ENCODE data around the gene EML2. TPM values are rescaled to one million over a fixed set of nuclear protein-coding genes. Genes with fewer than 3 reads are reported as not detected.
A peak's percentile ranks its signal among the peaks of the same experiment; 100 is the strongest.

The EML2 gene
- total and polyA plus RNA-seq, 7 experiments from 2014 or later = 11.3 to 128 (median 58.0) TPM

DNA sequence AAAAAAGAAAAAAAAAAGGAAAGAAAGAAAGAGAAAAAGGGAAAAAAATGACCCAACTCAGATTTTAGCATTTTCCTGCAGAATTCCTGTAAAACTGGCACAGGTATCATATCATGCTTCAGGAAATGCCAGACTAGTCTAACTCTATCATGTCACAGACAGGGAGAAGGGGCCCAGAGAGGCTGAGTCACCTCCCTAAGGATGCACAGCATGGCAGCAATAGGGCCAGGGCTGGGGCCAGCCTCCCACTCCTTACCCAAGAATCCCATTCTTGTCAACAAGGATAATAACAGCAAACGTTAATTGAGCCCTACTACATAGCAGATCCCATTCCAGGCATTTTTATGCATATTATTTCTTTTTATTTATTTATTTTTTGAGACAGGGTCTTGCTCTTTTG, 45.7 kb downstream of the EML2 start:
- peaks cover 0 to 5% of the 10 kb centered on the region in 2 donors for H3K4me1 ChIP-seq (ENCODE audit: control insufficient read depth in 2 of 2, insufficient read depth in 2 of 2, low read length in 2 of 2)
- no peaks in the 10 kb centered on the region for H3K36me3 ChIP-seq (ENCODE audit: control insufficient read depth in 2 of 3, insufficient read depth in 3 of 3, low read length in 3 of 3)
- H3K27ac ChIP-seq (ENCODE audit: low read depth, low read length) = no peak overlapping the region
- H3K27me3 Mint-ChIP-seq = peaks cover 47 to 78% (median 65%) of the 10 kb centered on the region in 5 donors
- POLR2A ChIA-PET = no interaction called here
- H3K9me3 Mint-ChIP-seq = peaks cover 0 to 2% (median 0%) of the 10 kb centered on the region in 11 donors
- ATAC-seq (no peak), DNase-seq (no peak)
- H3K4me3 ChIP-seq (ENCODE audit: low read length) = no peak overlapping the region
- peaks cover 8 to 20% (median 11%) of the 10 kb centered on the region in 7 donors for H3K4me1 Mint-ChIP-seq
- H3K27me3 ChIP-seq (ENCODE audit: control insufficient read depth in 2 of 2, insufficient read depth in 2 of 2, low read length in 2 of 2) = peaks cover 0 to 5% of the 10 kb centered on the region in 2 donors
- CTCF ChIA-PET = interaction anchor here (0.7 kb wide), 1 partner anchor 50 kb away, joined by 4 read pairs; no protein-coding TSS in a partner anchor
- no peak overlapping the region for H3K4me3 Mint-ChIP-seq
- peaks cover 0 to 6% (median 0%) of the 10 kb centered on the region in 5 donors for H3K36me3 Mint-ChIP-seq
- intact Hi-C loops (cut with micrococcal nuclease) = no loop called here
- H3K27ac Mint-ChIP-seq = no peak overlapping the region
- no peaks in the 10 kb centered on the region for H3K9me3 ChIP-seq (ENCODE audit: control insufficient read depth in 2 of 3, low read length in 3 of 3)

DNA sequence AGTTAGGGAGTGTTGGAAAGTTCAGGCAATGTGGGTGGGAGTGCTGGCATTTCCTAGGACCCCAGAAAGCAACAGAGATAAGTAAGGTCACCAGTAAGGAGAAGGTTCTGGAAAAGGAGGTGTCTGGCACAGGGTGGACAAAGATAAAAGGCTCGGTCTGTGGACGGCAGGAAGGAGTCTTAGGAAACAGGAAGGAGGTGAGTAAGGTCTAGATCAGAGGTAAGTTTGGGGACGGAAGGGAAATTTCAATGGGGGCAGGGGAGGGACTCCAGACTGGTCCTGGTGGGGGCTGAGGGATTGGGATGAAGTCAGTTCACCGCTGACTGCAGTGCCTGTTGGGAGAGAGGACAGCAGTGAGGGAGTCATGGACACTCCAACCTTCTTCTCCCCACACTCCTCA, 46.8 kb downstream of the EML2 start:
- Histone ChIP-seq H3K27me3 (ENCODE audit: control insufficient read depth in 2 of 2, insufficient read depth in 2 of 2, low read length in 2 of 2) (no peaks in the 10 kb centered on the region), H3K27ac (ENCODE audit: low read depth, low read length) (no peak overlapping the region), H3K4me1 (ENCODE audit: control insufficient read depth in 2 of 2, insufficient read depth in 2 of 2, low read length in 2 of 2) (no peaks in the 10 kb centered on the region), H3K9me3 (ENCODE audit: control insufficient read depth in 2 of 3, low read length in 3 of 3) (no peaks in the 10 kb centered on the region), H3K4me3 (ENCODE audit: low read length) (no peak overlapping the region), H3K36me3 (ENCODE audit: control insufficient read depth in 2 of 3, insufficient read depth in 3 of 3, low read length in 3 of 3) (no peaks in the 10 kb centered on the region)
- H3K36me3 Mint-ChIP-seq = peaks cover 0 to 6% (median 0%) of the 10 kb centered on the region in 5 donors
- intact Hi-C loops (cut with micrococcal nuclease) = no loop called here
- H3K27ac Mint-ChIP-seq = peak overlapping the region in 1 of 9 donors; percentile 23
- DNase-seq (no peak), ATAC-seq (no peak)
- peaks cover 36 to 66% (median 54%) of the 10 kb centered on the region in 5 donors for H3K27me3 Mint-ChIP-seq
- H3K9me3 Mint-ChIP-seq = peaks cover 0 to 2% (median 0%) of the 10 kb centered on the region in 11 donors
- CTCF ChIA-PET = no interaction called here
- H3K4me3 Mint-ChIP-seq = no peak overlapping the region
- H3K4me1 Mint-ChIP-seq = peaks cover 0 to 14% (median 4%) of the 10 kb centered on the region in 7 donors
- POLR2A ChIA-PET = no interaction called here

DNA sequence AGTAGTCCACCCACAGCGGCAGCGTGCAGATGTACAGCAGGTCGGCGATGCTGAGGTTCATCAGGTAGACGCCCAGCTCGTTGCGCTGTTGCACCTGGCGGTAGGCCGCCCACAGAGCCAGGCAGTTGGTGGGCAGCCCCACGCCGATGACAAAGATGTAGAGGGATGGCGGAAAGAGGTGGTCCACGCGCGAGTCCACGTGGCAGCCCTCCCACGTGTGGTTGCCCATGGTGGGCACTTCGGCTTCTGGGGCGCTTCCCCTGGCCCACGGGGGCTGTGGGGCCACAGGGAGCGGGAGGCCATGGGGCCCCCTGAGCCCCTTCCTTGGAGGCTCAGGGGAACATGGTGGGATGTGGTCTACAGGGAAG, 47.6 kb downstream of the EML2 start:
- POLR2A ChIA-PET = no interaction called here
- peaks cover 29 to 59% (median 48%) of the 10 kb centered on the region in 5 donors for H3K27me3 Mint-ChIP-seq

DNA sequence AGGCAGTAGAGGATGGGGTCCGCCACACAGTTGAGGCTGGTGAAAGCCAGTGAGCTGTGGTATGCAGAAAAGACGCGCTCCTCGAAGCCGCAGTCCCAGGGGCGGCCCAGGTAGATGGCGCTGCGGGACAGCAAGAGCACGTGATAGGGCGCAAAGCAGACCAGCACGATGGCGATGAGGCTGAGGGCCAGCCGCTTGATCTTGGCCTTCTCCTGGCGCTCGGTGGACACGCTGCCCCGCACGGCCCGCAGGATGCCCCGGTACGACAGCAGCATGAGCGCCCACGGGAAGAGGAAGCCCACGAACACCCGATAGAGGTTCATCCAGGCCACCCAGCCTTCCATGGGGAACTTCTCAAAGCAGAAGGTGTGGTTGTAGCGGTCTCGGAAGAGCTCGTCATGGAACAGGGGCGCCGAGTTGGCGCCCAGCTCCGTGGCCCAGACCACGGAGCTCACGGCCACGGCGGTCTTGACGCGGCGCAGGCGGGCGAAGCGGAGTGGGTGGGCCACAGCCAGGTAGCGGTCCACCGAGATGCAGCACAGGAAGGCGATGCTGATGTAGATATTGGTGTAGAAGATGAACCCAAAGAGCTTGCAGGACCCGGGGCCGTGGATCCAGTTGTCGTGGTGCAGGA, 48.1 kb downstream of the EML2 start:
- intact Hi-C loops (cut with micrococcal nuclease) = loop anchor here in 1 of 2 donors (1.0 kb wide), 1 partner anchor 52 kb away; no protein-coding TSS in a partner anchor
- Histone ChIP-seq H3K27ac (ENCODE audit: low read depth, low read length) (no peak overlapping the region), H3K36me3 (ENCODE audit: control insufficient read depth in 2 of 3, insufficient read depth in 3 of 3, low read length in 3 of 3) (no peaks in the 10 kb centered on the region), H3K9me3 (ENCODE audit: control insufficient read depth in 2 of 3, low read length in 3 of 3) (no peaks in the 10 kb centered on the region), H3K4me1 (ENCODE audit: control insufficient read depth in 2 of 2, insufficient read depth in 2 of 2, low read length in 2 of 2) (no peaks in the 10 kb centered on the region), H3K27me3 (ENCODE audit: control insufficient read depth in 2 of 2, insufficient read depth in 2 of 2, low read length in 2 of 2) (no peaks in the 10 kb centered on the region), H3K4me3 (ENCODE audit: low read length) (no peak overlapping the region)
- peaks cover 24 to 54% (median 43%) of the 10 kb centered on the region in 5 donors for H3K27me3 Mint-ChIP-seq
- ATAC-seq (peak; percentile 60), DNase-seq (peak in 3 of 9 donors; percentile 21 to 49 (median 26))
- peak overlapping the region in 1 of 10 donors; percentile 45 for H3K4me3 Mint-ChIP-seq
- H3K27ac Mint-ChIP-seq = no peak overlapping the region
- H3K36me3 Mint-ChIP-seq = peaks cover 0 to 6% (median 0%) of the 10 kb centered on the region in 5 donors
- ChIA-PET CTCF (no interaction called here), POLR2A (no interaction called here)
- no peaks in the 10 kb centered on the region for H3K9me3 Mint-ChIP-seq
- H3K4me1 Mint-ChIP-seq = peaks cover 0 to 14% (median 4%) of the 10 kb centered on the region in 7 donors

More for the DNA sequence above, 47.6 kb downstream of the EML2 start:
- Histone ChIP-seq H3K4me3 (ENCODE audit: low read length) (no peak overlapping the region), H3K4me1 (ENCODE audit: control insufficient read depth in 2 of 2, insufficient read depth in 2 of 2, low read length in 2 of 2) (no peaks in the 10 kb centered on the region), H3K27me3 (ENCODE audit: control insufficient read depth in 2 of 2, insufficient read depth in 2 of 2, low read length in 2 of 2) (no peaks in the 10 kb centered on the region), H3K36me3 (ENCODE audit: control insufficient read depth in 2 of 3, insufficient read depth in 3 of 3, low read length in 3 of 3) (no peaks in the 10 kb centered on the region), H3K9me3 (ENCODE audit: control insufficient read depth in 2 of 3, low read length in 3 of 3) (no peaks in the 10 kb centered on the region), H3K27ac (ENCODE audit: low read depth, low read length) (no peak overlapping the region)
- CTCF ChIA-PET = no interaction called here
- ATAC-seq (no peak), DNase-seq (no peak)
- H3K36me3 Mint-ChIP-seq = peaks cover 0 to 6% (median 0%) of the 10 kb centered on the region in 5 donors
- intact Hi-C loops (cut with micrococcal nuclease) = loop anchor here in 1 of 2 donors (1.0 kb wide), 1 partner anchor 52 kb away; no protein-coding TSS in a partner anchor
- H3K4me3 Mint-ChIP-seq = no peak overlapping the region
- H3K27ac Mint-ChIP-seq = no peak overlapping the region
- H3K9me3 Mint-ChIP-seq = peaks cover 0 to under 1% (median 0%) of the 10 kb centered on the region in 11 donors
- H3K4me1 Mint-ChIP-seq = peaks cover 0 to 14% (median 4%) of the 10 kb centered on the region in 7 donors

DNA sequence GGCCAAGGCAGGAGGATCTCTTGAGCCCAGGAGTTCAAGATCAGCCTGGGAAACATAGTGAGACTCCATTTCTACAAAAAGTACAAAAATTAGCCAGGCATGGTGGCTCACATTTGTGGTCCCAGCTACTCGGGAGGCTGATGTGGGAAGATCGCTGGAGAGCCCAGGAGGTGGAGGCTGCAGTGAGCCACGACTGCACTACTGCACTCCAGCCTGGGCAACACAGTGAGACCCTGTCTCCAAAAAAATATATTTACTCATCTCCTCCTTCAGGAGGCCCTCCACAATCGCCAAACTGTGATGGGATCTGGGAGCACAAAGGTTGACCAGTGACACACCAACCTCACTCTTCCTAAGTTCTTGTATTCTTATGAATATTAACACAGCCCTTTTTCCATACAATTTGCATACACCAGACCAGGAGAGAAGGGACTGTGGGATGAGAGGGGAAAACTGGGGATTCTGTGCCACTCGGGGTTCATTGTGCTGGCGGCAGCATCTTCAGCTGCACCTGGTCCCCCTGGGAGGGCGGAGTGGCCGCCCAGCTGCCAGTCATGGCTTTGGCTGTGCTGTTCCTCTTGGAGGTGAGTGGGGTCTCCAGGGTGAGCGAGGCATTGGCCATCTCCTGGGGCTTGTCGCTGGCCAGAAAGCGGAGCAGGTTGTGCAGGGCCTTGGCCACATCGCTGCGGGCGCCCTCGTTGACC, 48.7 kb downstream of the EML2 start:
- no peaks in the 10 kb centered on the region for H3K9me3 ChIP-seq (ENCODE audit: control insufficient read depth in 2 of 3, low read length in 3 of 3)
- Mint-ChIP-seq H3K4me1 (peaks cover 0 to 14% (median 4%) of the 10 kb centered on the region in 7 donors), H3K36me3 (peaks cover 0 to 6% (median 0%) of the 10 kb centered on the region in 5 donors), H3K27me3 (peaks cover 17 to 47% (median 36%) of the 10 kb centered on the region in 5 donors), H3K4me3 (no peak overlapping the region), H3K27ac (no peak overlapping the region), H3K9me3 (no peaks in the 10 kb centered on the region)
- DNase-seq = no peak
- ChIA-PET POLR2A (no interaction called here), CTCF (no interaction called here)
- ATAC-seq = no peak
- H3K27ac ChIP-seq (ENCODE audit: low read depth, low read length) = no peak overlapping the region
- H3K4me3 ChIP-seq (ENCODE audit: low read length) = no peak overlapping the region
- peaks cover under 1 to 2% of the 10 kb centered on the region in 2 donors for H3K4me1 ChIP-seq (ENCODE audit: control insufficient read depth in 2 of 2, insufficient read depth in 2 of 2, low read length in 2 of 2)
- H3K27me3 ChIP-seq (ENCODE audit: control insufficient read depth in 2 of 2, insufficient read depth in 2 of 2, low read length in 2 of 2) = no peaks in the 10 kb centered on the region
- intact Hi-C loops (cut with micrococcal nuclease) = loop anchor here in 1 of 2 donors (1.0 kb wide), 1 partner anchor 53 kb away; no protein-coding TSS in a partner anchor
- no peaks in the 10 kb centered on the region for H3K36me3 ChIP-seq (ENCODE audit: control insufficient read depth in 2 of 3, insufficient read depth in 3 of 3, low read length in 3 of 3)

DNA sequence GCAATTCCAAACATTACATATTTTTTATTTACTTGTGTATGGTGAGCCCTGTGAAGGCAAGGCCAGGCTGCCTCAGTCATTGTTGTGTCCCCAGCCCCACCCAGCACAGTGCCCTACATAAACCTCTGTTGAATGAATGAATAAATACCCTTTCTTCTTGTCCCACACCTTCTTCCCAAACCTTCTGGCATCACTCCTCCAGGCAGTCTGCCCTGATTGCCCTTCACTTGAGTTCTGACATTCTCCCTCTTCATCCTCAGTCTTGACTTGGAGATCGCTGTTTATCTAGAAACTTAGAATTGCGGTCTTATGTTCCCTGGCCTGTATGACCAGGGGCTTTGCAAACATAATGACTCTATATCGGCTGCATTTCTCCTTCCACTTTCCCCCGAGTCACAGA, 49.4 kb downstream of the EML2 start:
- peaks cover 6% of the 10 kb centered on the region in 2 donors for H3K4me1 ChIP-seq (ENCODE audit: control insufficient read depth in 2 of 2, insufficient read depth in 2 of 2, low read length in 2 of 2)
- peaks cover 0 to 21% (median 6%) of the 10 kb centered on the region in 7 donors for H3K4me1 Mint-ChIP-seq
- intact Hi-C loops (cut with micrococcal nuclease) = no loop called here
- H3K27me3 Mint-ChIP-seq = peaks cover 15 to 45% (median 34%) of the 10 kb centered on the region in 5 donors
- H3K27ac ChIP-seq (ENCODE audit: low read depth, low read length) = no peak overlapping the region
- ATAC-seq (no peak), DNase-seq (no peak)
- no peaks in the 10 kb centered on the region for H3K9me3 Mint-ChIP-seq
- peak overlapping the region in 1 of 9 donors; percentile 19 for H3K27ac Mint-ChIP-seq
- H3K36me3 Mint-ChIP-seq = peaks cover 0 to 6% (median 0%) of the 10 kb centered on the region in 5 donors
- CTCF ChIA-PET = no interaction called here
- POLR2A ChIA-PET = no interaction called here
- H3K9me3 ChIP-seq (ENCODE audit: control insufficient read depth in 2 of 3, low read length in 3 of 3) = no peaks in the 10 kb centered on the region
- no peaks in the 10 kb centered on the region for H3K36me3 ChIP-seq (ENCODE audit: control insufficient read depth in 2 of 3, insufficient read depth in 3 of 3, low read length in 3 of 3)
- H3K4me3 Mint-ChIP-seq = no peak overlapping the region
- no peaks in the 10 kb centered on the region for H3K27me3 ChIP-seq (ENCODE audit: control insufficient read depth in 2 of 2, insufficient read depth in 2 of 2, low read length in 2 of 2)
- no peak overlapping the region for H3K4me3 ChIP-seq (ENCODE audit: low read length)

Measured in naive thymus-derived CD4-positive, alpha-beta T cell (primary cell).